Glutamatergic neuron (in vitro differentiated cells): ENCODE results near the gene CS. TPM values are rescaled to one million over a fixed set of nuclear protein-coding genes. Genes with fewer than 3 reads are reported as not detected.
"Not testable (repeated sequence)": the region's sequence is repeated elsewhere in the genome, so short reads cannot be mapped to it uniquely, and the experiment has no call there.

Experiments used
- DNase-seq: peaks from one replicate; pipeline ENCODE4 v3.0.0; 2022
- H3K27ac Mint-ChIP-seq: one replicate; pipeline ENCODE4 v1.8.0; 2020; ENCODE audit warnings: mild to moderate bottlenecking, mixed read lengths, inconsistent platforms; ENCODE audit not compliant: unreplicated experiment
- H3K27me3 Mint-ChIP-seq: one replicate; pipeline ENCODE4 v1.8.0; 2020; ENCODE audit warnings: mild to moderate bottlenecking, moderate library complexity, mixed read lengths, inconsistent platforms; ENCODE audit not compliant: unreplicated experiment
- H3K36me3 Mint-ChIP-seq: one replicate; pipeline ENCODE4 v1.8.0; 2020; ENCODE audit warnings: mild to moderate bottlenecking, mixed read lengths, inconsistent platforms; ENCODE audit not compliant: unreplicated experiment
- H3K4me1 Mint-ChIP-seq: one replicate; pipeline ENCODE4 v1.8.0; 2020; ENCODE audit warnings: mild to moderate bottlenecking, low read depth, mixed read lengths, inconsistent platforms; ENCODE audit not compliant: unreplicated experiment
- H3K4me3 Mint-ChIP-seq: one replicate; pipeline ENCODE4 v1.8.0; 2020; ENCODE audit warnings: mild to moderate bottlenecking, mixed read lengths, inconsistent platforms; ENCODE audit not compliant: unreplicated experiment
- H3K9me3 Mint-ChIP-seq: one replicate; pipeline ENCODE4 v1.8.0; 2020; ENCODE audit warnings: mild to moderate bottlenecking, moderate library complexity, mixed read lengths, inconsistent platforms; ENCODE audit not compliant: unreplicated experiment
- total RNA-seq: library from RNA; stranded (reverse); fragmentation: NEBNext Ultra II Directional; extraction: Animal tissue kit (Norgen Biotek cat#: 25700); gene quantifications from one replicate; pipeline ENCODE4 v1.2.1, GENCODE V29; 2021; ENCODE audit not compliant: unreplicated experiment
- TF ChIP-seq, protein P1 (sequence below): fragments of 200-600 bp; sonication (generic); IDR thresholded peaks from one replicate; pipeline ENCODE4 v1.5.0; 2021; ENCODE audit not compliant: partially characterized antibody, unreplicated experiment

Gene CS
- total RNA-seq, 1 donor from 2014 or later: 257 TPM

DNA sequence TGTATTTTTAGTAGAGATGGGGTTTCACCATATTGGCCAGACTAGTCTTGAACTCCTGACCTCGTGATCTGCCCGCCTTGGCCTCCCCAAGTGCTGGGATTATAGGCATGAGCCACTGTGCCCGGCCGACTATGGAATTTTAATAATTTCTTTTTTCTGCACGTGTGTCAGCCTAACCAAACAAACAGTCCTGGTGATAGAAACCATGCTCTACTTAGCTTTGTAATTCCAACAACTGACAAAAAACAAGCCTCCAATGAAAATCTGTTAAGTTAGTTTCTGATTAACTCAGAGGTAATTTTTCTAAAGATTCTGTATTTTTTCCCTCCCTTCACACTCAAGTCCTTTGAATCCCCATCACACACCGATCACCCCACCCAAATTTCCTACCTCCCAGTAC lies 18.1 kb downstream of the CS start:
- peaks cover 1% of the 10 kb centered on the region for H3K9me3 Mint-ChIP-seq
- no peak for DNase-seq
- no peak overlapping the region for H3K27ac Mint-ChIP-seq
- no peaks in the 10 kb centered on the region for H3K4me1 Mint-ChIP-seq
- H3K36me3 Mint-ChIP-seq: peaks cover 6% of the 10 kb centered on the region
- TF ChIP-seq, protein P1, sequence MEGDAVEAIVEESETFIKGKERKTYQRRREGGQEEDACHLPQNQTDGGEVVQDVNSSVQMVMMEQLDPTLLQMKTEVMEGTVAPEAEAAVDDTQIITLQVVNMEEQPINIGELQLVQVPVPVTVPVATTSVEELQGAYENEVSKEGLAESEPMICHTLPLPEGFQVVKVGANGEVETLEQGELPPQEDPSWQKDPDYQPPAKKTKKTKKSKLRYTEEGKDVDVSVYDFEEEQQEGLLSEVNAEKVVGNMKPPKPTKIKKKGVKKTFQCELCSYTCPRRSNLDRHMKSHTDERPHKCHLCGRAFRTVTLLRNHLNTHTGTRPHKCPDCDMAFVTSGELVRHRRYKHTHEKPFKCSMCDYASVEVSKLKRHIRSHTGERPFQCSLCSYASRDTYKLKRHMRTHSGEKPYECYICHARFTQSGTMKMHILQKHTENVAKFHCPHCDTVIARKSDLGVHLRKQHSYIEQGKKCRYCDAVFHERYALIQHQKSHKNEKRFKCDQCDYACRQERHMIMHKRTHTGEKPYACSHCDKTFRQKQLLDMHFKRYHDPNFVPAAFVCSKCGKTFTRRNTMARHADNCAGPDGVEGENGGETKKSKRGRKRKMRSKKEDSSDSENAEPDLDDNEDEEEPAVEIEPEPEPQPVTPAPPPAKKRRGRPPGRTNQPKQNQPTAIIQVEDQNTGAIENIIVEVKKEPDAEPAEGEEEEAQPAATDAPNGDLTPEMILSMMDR: no peak
- H3K4me3 Mint-ChIP-seq: no peak overlapping the region
- H3K27me3 Mint-ChIP-seq: peaks cover 2% of the 10 kb centered on the region

DNA sequence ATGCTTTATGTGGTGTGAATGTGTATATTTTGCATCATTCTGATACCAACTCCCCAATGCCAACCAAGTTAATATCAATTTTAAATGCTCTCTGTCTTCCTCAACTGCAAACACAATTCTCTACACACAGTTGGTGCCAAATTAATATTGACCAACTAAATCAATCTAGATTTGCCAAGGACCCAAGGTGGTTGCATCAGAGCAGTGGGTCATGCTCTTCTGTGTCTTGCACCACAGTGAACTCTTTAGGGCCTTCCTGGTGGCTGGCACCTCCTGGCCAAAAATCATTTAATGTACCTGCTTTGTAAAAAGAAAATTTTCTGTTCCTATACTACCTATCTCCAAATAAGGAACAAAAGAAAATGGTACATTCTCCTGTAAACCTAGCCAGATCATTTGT lies 19.3 kb downstream of the CS start:
- DNase-seq: no peak
- Mint-ChIP-seq H3K4me1 (no peaks in the 10 kb centered on the region), H3K9me3 (peaks cover 1% of the 10 kb centered on the region), H3K36me3 (peaks cover 6% of the 10 kb centered on the region), H3K4me3 (no peak overlapping the region), H3K27me3 (peaks cover 2% of the 10 kb centered on the region), H3K27ac (no peak overlapping the region)
- TF ChIP-seq, protein P1: no peak

DNA sequence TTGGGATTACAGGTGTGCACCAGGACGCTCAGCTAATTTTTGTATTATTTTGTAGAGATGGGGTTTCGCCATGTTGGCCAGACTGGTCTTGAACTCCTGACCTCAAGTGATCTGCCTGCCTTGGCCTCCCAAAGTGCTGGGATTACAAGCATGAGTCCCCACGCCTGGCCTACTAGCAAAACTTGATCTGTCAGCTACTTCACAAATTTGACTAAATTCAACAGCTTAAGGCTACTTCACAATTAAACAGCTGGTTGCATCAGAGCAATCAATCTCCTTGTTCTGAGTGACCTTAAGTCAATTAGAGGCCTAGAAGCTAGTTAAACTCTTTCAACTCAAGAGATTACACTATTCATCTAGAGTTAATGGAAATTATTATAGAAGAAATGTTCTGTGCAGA lies 21.2 kb downstream of the CS start:
- H3K27me3 Mint-ChIP-seq: peaks cover 2% of the 10 kb centered on the region
- TF ChIP-seq, protein P1: no peak
- no peak overlapping the region for H3K27ac Mint-ChIP-seq
- peaks cover 3% of the 10 kb centered on the region for H3K9me3 Mint-ChIP-seq
- peaks cover 6% of the 10 kb centered on the region for H3K36me3 Mint-ChIP-seq
- no peak for DNase-seq
- H3K4me3 Mint-ChIP-seq: no peak overlapping the region
- H3K4me1 Mint-ChIP-seq: no peaks in the 10 kb centered on the region

DNA sequence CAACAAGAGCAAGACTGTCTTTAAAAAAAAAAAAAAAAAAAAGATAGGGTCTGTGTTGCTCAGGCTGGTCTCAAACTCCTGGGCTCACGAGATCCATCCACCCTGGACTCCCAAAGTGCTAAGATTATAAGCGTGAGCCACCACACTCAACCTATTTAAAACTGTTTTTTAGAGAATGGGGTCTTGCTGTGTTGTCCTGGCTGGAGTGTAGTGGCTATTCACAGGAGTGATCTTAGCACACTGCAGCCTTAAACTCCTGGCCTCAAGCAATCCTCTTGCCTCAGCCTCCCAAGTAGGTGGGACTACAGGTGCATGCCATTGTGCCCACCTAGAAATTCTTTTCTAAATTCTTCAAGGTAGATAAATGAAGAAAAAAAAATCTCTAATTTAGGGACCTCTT lies 25.8 kb downstream of the CS start:
- Mint-ChIP-seq H3K27ac (no peak overlapping the region), H3K4me3 (no peak overlapping the region), H3K4me1 (no peaks in the 10 kb centered on the region), H3K9me3 (peaks cover 2% of the 10 kb centered on the region), H3K27me3 (peaks cover 3% of the 10 kb centered on the region), H3K36me3 (peaks cover 4% of the 10 kb centered on the region)
- TF ChIP-seq, protein P1: no peak
- DNase-seq: no peak

DNA sequence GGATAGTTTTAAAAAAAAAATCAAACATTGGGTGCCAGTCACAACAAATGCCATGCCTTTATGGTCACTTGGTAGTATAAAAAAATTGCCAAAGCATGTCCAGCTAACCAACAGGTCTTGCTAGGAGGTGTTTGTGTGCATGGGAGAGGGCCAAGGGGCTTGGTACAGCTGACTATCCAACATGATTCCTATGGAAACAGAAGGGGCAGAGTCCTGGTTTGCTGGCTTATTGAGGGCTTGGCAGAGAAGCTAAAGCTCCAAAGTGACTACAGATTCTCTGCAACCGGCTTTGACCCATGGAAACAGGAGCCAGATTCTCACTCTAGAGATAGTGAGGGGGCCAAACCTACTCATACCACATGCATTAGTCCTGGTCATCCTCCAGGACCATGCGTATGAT lies 27.7 kb downstream of the CS start:
- H3K27ac Mint-ChIP-seq, H3K36me3 Mint-ChIP-seq, H3K9me3 Mint-ChIP-seq, DNase-seq, H3K4me1 Mint-ChIP-seq, H3K4me3 Mint-ChIP-seq, H3K27me3 Mint-ChIP-seq: not testable (repeated sequence)

DNA sequence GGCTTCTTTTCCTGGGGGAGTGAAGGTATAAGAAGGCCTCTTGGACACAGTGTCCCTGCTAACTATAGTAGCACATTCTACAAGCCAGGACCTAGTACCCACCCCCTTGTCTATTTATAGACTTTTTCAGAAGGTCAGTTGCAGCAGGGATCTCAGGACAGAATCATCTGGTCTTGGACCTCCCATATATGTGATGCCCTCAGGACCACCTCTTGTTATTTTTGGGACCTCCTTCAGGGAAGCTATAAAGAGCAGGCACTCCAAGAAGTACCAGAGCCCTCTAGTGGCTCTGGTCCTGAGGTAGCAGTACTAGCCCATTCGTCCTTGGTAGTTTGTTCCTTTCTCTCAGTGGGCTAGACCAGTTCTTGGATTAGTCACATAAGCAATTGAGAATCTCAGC lies 29.1 kb downstream of the CS start:
- Mint-ChIP-seq H3K9me3 (peaks cover 2% of the 10 kb centered on the region), H3K4me1 (peaks cover 5% of the 10 kb centered on the region), H3K4me3 (no peak overlapping the region), H3K36me3 (no peaks in the 10 kb centered on the region), H3K27ac (no peak overlapping the region), H3K27me3 (peaks cover 7% of the 10 kb centered on the region)
- no peak for DNase-seq
- TF ChIP-seq, protein P1: no peak
